G401.6 (cell line): ENCODE measurements around the gene STK32B.
"Not testable (repeated sequence)": the region's sequence is repeated elsewhere in the genome, so short reads cannot be mapped to it uniquely, and the experiment has no call there.

ENCODE experiments used
- FAIRE-seq: peaks from 2 replicates; lab custom pipeline; 2012; peaks lifted over from hg19 to GRCh38; lab: Jason Lieb, UNC

STK32B gene

GRCh38 chr4:5398056-5398455 lies 346.8 kb downstream of the STK32B start:
- FAIRE-seq, result no peak

GRCh38 chr4:5399124-5399523 lies 347.8 kb downstream of the STK32B start:
- FAIRE-seq, result no peak

DNA sequence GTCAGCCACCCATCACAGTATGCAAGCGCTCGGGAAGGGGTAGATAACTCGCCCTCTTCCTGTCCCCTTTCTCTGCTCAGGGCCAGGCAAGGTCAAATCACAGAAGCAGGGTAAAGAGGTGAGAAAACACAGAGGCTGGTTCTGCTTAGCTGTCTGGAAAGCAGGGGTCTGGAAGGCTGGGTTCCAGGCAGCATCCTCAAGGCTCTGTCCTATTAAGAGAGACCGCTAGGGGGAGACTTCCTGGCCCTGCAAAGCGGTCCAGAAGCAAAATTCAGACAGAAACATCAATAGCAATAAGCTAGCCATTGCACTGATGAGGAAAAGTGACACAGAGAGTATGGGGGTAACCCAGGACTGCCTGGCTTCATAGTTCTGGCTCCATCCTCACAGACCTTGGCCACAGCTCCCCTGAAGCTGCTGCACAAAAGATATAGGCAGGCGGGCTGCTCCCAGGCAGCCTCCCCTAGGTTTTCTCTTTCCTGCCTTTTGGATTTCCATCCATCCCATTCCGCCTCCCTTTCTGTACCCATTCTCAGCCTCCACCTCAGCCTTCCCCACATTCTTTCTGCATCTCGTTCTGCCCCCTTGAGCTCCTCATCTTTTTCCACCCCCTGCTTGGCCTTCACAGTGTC lies 348.6 kb downstream of the STK32B start:
- no peak for FAIRE-seq

DNA sequence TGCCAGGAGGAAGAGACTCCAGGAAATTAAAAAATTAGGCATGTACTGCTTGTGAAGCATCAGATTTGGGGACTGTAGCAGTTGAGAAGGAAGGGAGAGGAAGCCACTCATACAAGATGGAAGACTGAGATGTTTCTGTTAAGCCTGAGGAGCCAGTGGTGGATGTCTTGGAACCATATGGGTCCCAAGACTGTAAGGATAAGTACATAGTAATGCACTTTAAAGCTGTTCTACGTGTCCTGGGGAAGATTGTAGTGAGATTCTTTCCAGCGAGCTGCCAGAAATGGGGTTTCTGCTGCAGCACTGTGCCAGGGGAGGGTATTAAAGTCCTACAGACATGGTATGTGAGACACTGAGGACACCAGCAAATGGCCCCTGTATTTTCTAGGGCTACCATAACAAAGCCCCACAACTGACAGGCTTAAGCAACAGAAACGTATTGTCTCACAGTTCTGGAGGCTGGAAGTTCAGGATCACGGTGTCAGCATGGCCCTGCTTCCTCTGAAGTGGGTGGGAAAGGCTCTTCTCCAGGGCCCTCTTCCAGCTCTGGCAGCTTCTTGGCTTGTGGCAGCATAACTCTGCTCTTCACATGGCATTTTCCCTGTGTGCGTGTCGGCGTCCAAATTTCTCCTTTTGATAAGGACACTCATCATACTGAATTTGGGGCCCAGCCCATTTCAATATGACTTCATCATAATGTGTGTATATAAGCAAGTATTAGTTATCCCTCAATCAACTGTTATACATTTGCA lies 352.6 kb downstream of the STK32B start:
- no peak for FAIRE-seq

GRCh38 chr4:5409237-5409636 lies 358.0 kb downstream of the STK32B start:
- no peak for FAIRE-seq

- FAIRE-seq, result no peak
Measured at GRCh38 chr4:5409972-5410618, 358.8 kb downstream of the STK32B start.

DNA sequence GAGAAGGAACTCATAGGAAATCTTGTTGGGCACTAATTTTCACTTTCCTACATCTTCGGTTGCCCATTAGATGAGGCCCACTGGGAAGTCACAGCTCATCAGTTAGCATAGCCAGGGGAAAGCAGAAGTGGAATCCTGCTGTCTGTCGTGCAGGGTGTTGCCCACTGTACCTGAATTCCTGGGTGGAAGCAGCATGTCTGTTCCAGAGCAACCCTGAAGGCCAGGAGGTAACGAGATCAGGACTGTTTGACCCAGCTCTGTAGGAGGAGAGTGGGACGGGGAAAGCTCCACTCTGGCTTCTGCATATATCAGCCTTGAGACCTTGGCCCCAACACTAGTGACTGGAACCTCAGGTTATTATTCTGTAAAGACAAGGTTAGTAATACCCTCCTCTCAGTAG lies 361.0 kb downstream of the STK32B start:
- FAIRE-seq, result no peak

GRCh38 chr4:5412751-5413150 lies 361.5 kb downstream of the STK32B start:
- FAIRE-seq, result no peak

DNA sequence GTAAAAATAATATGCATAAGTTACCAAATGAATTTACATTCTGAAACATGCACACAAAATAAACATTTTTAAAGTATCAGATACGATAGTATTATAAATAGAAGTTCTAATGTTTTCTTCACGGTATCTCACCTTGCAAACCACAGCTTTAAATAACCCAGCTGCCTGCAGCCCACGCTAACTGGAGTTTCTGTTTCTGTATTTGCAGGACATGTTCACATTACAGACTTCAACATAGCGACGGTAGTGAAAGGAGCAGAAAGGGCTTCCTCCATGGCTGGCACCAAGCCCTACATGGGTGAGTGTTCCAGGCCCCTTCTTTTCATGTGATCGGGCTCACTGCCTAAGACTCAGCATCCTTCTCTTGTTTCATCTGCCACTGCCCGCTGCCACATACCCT lies 365.4 kb downstream of the STK32B start:
- no peak for FAIRE-seq

- FAIRE-seq, result no peak
Measured at GRCh38 chr4:5420266-5420665, 369.0 kb downstream of the STK32B start.

DNA sequence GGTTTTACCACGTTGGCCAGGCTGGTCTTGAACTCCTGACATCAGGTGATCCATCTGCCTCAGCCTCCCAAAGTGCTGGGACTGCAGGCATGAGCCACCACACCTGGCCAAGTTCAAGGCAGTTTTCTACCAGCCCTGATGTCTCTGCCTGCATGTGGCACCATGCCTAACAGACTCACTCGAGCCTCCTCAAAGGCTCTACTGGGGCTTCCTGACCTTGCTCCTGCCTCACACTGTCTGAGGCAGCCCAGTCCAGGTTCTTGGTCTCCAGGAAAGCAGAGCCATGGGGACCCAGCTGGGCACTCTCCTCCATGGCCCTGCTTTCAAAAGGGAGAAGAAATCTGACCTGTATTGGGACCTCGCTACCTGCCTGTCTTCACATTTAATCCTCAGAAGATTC lies 370.1 kb downstream of the STK32B start:
- no peak for FAIRE-seq

DNA sequence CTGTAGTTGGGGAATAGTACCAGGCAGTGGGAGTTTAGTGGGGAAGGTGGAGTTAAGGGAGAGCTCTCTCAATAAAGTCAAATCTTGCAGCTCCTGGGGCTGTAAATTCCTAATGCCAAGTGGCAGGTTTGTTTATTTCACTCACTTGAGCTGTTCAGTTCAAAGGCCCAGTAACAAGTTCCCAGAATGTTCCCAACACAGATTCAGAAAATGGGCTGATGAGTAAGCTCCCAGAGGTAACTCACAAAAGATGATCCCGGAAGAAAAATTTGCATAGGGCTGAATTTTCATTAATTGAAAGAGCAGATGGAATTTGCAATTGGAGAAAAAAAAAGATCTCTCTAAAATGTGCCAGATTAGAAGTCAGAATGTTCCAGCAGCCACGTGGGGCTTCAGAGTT lies 370.9 kb downstream of the STK32B start:
- no peak for FAIRE-seq

DNA sequence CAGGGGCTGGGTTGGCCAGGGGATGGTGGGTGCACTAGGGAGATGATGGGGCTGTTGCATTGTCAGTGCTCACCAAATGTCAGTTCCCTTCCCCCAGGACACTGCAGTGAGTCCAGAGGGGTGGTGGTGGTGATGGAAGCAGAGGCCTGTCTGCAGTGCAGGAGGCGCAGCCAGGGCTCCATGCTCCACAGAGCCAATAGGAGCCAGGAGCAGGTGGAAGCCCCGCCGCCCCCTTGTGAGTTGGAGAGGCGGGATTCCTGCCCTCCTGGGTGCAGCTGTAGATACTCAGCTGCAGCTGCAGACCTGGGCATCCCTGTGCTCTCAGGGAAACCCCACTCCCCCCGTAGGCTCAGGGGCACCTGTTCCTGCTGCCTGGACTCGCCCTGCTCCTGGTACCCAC lies 372.4 kb downstream of the STK32B start:
- no peak for FAIRE-seq

DNA sequence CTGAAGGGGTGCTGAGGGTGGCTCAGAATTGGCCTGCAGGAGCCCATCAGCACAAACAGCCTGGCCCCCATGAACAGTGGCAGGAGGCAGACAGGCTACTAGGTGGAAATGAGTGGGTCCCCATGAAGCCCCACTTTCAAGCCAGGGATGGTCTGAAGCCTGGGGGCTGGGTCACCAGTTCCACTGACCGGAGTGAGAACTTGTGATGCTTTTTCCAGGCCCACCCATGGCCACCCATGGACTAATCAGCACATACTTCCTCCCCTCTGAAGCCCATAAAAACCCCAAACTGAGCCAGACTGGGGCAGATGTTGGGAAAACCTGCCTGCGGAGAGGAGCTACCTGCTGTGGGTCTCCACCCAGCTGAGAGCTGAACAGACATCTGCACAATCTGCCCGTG lies 372.9 kb downstream of the STK32B start:
- no peak for FAIRE-seq

- FAIRE-seq, result no peak
Measured at GRCh38 chr4:5424901-5425300, 373.6 kb downstream of the STK32B start.

DNA sequence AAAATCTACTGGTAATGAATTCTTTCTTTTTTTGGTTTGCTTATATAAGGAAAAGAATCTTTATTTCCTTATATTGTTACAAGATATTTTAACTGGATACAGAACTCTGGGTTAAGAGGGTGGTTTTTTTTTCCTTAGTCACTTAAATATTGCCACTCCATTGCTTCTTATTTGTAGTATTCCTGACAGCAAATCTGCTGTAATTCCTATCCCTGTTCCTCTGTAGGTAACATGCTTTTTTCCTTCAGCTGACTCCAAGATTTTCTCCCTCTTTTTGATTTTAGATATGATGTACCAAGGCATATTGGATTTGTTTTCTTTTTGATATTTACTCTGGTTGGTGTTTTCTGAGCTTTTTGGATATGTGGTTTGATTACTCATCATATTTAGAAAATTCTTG lies 378.5 kb downstream of the STK32B start:
- FAIRE-seq, result no peak

DNA sequence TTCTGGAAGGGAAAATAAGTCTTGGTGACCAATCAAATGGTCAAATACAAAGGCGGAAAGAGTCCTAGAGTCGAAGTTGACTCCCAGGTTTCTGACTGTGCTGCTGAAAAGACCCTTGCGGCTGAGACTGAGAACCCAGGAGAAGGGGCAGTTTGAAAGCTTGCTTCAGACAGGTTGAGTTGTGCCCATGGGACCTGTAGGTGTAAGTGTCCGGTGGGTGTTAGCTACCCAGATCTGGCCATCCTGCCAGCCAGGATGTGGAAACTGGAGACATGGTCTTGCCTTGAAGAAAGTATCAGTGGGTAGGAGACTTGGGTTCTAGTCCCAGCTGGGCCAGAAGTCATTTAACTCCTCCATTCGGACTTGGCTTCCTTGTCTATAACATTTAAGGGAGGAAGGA lies 381.9 kb downstream of the STK32B start:
- FAIRE-seq, result no peak

- FAIRE-seq, result no peak
Measured at GRCh38 chr4:5435201-5435600, 383.9 kb downstream of the STK32B start.

DNA sequence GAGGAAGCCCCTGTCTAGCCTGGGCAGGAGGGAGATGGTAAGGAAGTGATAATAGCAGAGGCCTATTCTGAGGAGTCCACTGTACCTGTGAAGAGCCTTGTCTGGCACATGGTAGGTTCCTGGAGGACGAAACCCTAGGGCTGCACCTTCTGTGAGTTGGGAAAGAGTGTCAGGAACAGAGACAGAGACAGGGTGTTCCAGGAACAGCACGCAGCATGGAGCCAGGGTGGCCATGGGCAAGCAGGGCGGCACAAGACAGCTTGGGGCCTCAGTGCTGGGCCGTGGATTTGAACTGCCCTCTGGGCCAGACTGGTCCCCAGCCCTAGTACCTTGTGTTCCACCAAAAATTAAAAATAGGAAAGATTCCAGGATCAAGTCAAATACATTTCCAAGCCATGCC lies 384.5 kb downstream of the STK32B start:
- FAIRE-seq, result no peak

GRCh38 chr4:5443976-5444802 lies 392.9 kb downstream of the STK32B start:
- not testable (repeated sequence) for FAIRE-seq

DNA sequence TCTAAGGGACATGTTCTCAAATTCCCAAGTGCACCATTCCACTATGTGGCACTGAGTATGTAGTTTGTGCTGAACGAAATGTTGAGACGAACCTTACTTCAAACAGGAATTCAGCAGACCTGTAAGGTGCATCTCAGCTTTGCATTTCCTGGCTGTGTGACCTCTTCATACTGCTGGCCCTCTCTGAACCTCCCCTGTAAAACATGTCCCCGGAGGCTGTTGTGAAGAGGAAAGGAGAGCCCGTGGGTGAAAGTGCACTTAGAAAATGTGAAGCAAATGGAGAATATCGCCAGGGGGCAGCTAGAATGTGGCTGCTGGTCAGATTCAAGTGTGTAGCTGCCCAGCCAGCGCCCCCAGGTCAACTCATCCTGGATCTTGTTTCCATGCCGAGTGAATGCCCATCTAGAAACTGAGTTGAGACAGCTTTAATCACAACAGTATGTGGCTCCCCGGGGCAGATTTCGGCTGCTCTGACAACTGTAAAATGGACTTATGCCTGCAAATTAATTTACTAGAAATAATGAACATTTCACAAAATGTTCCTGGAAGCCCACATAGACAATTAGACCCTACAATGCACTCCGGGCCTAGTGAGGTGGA lies 393.7 kb downstream of the STK32B start:
- FAIRE-seq, result no peak

DNA sequence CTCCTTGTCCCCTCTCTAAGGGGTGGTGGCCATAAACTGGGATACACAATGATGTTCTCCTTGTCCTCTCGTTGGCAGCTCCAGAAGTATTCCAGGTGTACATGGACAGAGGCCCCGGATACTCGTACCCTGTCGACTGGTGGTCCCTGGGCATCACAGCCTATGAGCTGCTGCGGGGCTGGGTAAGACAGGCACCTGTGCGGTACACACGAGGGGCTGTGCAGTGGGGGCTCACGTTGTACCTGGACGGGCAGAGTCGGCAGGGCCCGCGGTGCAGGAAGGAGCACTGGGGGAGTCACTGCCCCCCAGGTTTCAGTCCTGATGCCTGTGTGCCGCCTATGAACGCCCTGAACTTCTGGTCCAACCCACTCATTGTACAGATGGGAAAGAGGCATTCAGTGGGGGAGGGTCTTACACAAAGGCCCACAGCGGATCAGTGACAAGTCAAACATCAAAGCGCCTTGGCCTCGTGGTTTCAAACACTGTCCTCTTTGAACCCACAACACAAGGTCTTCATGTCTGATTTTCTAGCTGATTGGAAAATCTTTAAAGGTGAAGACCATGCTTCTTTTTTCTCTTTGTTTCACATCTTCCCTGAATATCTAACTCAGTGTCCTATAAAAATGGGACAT lies 395.4 kb downstream of the STK32B start:
- no peak for FAIRE-seq
